Ectodermal cell (in vitro differentiated cells): ENCODE data around the gene PDE6B.
"Not testable (repeated sequence)": the region's sequence is repeated elsewhere in the genome, so short reads cannot be mapped to it uniquely, and the experiment has no call there.

ENCODE experiments used
- H3K27ac ChIP-seq: 2 replicates; pipeline ENCODE4 v1.7.0; 2013; ENCODE audit warnings: mild to moderate bottlenecking, low read depth, low read length; ENCODE audit not compliant: insufficient read depth, poor library complexity, severe bottlenecking
- H3K27me3 ChIP-seq: 2 replicates; pipeline ENCODE4 v1.7.0; 2013; ENCODE audit warnings: mild to moderate bottlenecking, low read length; ENCODE audit not compliant: insufficient read depth, control insufficient read depth, poor library complexity, severe bottlenecking
- H3K36me3 ChIP-seq: one replicate; pipeline ENCODE4 v1.7.0; 2013; ENCODE audit warnings: low read length; ENCODE audit not compliant: control insufficient read depth, insufficient read depth
- H3K4me1 ChIP-seq: one replicate; pipeline ENCODE4 v1.7.0; 2013; ENCODE audit warnings: low read length; ENCODE audit not compliant: control insufficient read depth, insufficient read depth
- H3K4me3 ChIP-seq: 2 replicates; pipeline ENCODE4 v1.7.0; 2013; ENCODE audit warnings: low read depth, low read length, control low read depth; ENCODE audit not compliant: insufficient read depth
- H3K9me3 ChIP-seq: 2 replicates; pipeline ENCODE4 v1.7.0; 2013; ENCODE audit warnings: mild to moderate bottlenecking, low read length, moderate library complexity; ENCODE audit not compliant: control insufficient read depth
- WGBS, 2 experiments: methylation state at CpG; one replicate each; pipeline ENCODE4 v1.1.7; 2013; ENCODE audit warnings: missing lambda C conversion rate in 2 of 2; 5-methylcytosine and 5-hydroxymethylcytosine counted together

Gene PDE6B

DNA sequence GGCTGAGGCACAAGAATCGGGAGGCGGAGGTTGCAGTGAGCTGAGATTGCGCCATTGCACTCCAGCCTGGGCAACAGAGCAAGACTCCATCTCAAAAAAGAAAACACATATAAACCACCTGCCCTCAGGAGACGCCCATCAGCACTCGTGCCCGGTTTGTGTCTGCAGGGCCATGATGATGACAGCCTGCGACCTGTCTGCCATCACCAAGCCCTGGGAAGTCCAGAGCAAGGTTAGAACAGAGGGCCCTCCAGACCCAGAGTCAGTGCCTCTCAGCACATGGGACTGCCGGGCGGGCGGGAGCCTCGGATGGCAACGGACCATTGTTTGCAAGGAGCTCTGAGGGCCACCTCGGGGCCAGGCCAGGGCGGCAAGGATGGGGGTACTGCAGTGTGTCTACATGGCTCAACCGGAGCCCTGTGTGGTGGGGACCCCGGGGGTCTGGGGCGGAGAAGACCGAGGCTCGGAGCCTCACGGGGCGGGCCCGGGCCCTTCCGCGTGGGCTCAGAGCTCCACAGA lies 39.4 kb downstream of the PDE6B start:
- WGBS, 2 experiments = 96 to 97% methylated on average over 24 of the region's 24 CpGs
- no peaks in the 10 kb centered on the region for H3K27me3 ChIP-seq

DNA sequence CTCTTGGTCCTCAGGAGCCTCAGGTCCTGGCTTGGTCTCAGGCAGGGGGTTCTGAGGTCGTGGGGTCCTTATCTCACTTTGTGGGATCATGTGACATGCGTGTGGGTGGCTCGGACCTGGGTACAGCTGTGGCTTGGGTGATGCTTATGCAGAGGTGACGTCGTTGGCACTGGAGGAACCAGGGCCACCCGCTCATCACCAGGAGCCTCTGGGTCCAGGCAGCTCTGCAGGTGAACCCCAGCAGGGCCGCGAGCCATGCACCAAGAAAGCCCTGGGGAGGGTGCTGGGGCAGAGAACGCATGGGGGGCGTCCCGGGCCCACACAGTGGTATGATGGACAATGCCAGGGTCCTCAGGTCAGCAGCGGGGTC lies 40.0 kb downstream of the PDE6B start:
- Histone ChIP-seq H3K4me1 (no peaks in the 10 kb centered on the region), H3K4me3 (no peak overlapping the region), H3K27ac (no peak overlapping the region), H3K27me3 (no peaks in the 10 kb centered on the region), H3K36me3 (no peaks in the 10 kb centered on the region), H3K9me3 (no peaks in the 10 kb centered on the region)
- 93 to 95% methylated on average over 12 of the region's 12 CpGs for WGBS, 2 experiments

More for the DNA sequence above, 39.4 kb downstream of the PDE6B start:
- Histone ChIP-seq H3K4me3 (no peak overlapping the region), H3K4me1 (no peaks in the 10 kb centered on the region), H3K27ac (no peak overlapping the region), H3K36me3 (no peaks in the 10 kb centered on the region), H3K9me3 (no peaks in the 10 kb centered on the region)

DNA sequence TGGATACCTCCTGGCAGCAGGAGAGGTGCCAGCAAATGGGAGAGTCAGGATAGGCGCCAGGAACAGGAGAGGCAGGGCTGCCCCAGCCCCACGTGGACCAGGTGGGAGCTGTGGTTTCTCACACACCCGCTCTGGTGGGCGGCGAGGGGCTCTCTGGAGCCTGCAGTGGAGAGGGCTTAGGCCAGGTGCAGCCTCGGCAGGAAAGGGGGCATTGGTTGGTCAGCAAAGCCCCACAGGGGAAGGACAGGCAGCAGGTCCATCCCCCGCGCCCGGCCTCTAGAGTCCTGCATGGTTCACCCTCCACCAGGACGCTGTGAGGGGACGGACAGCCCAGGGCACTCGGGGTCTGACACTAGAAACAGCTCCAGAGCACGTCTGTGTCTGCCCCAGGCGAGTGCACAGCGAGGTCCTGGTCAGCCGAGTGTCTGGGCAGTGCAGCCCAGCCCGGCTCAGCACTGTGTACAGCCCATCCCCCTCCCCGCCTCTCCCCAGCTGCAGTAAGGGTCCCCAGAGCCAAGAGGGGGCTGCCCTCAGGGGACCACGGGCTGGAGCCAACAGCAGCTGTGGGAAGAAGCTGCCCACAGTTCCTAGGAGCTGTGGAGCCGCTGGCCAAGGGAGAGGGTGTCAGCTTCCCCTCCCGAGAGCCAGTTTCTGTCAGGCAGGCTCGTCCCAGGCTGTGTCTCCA lies 40.5 kb downstream of the PDE6B start:
- no peak overlapping the region for H3K27ac ChIP-seq
- H3K4me3 ChIP-seq = no peak overlapping the region
- no peaks in the 10 kb centered on the region for H3K36me3 ChIP-seq
- H3K9me3 ChIP-seq = no peaks in the 10 kb centered on the region
- H3K27me3 ChIP-seq = no peaks in the 10 kb centered on the region
- no peaks in the 10 kb centered on the region for H3K4me1 ChIP-seq
- 80 to 81% methylated on average over 22 of the region's 22 CpGs for WGBS, 2 experiments

DNA sequence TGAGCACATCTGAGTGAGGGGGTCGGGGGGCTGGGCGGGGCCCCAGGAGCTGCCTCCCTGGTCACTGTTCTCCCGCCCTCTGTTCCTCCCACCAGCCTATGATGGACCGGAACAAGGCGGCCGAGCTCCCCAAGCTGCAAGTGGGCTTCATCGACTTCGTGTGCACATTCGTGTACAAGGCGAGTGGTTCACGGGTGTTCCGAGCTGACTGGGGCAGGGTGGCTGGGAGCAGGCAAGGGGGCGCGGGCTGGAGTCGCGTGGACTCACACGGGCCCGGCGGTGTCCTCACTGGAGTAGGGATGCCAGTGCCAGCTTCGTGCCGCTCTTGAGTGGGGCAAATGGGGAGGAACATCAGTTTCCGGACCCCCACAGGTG lies 41.0 kb downstream of the PDE6B start:
- WGBS, 2 experiments = 87 to 88% methylated on average over 22 of the region's 22 CpGs
- H3K4me1 ChIP-seq = no peaks in the 10 kb centered on the region
- no peaks in the 10 kb centered on the region for H3K9me3 ChIP-seq
- no peak overlapping the region for H3K27ac ChIP-seq
- no peak overlapping the region for H3K4me3 ChIP-seq
- H3K27me3 ChIP-seq = no peaks in the 10 kb centered on the region
- H3K36me3 ChIP-seq = no peaks in the 10 kb centered on the region

DNA sequence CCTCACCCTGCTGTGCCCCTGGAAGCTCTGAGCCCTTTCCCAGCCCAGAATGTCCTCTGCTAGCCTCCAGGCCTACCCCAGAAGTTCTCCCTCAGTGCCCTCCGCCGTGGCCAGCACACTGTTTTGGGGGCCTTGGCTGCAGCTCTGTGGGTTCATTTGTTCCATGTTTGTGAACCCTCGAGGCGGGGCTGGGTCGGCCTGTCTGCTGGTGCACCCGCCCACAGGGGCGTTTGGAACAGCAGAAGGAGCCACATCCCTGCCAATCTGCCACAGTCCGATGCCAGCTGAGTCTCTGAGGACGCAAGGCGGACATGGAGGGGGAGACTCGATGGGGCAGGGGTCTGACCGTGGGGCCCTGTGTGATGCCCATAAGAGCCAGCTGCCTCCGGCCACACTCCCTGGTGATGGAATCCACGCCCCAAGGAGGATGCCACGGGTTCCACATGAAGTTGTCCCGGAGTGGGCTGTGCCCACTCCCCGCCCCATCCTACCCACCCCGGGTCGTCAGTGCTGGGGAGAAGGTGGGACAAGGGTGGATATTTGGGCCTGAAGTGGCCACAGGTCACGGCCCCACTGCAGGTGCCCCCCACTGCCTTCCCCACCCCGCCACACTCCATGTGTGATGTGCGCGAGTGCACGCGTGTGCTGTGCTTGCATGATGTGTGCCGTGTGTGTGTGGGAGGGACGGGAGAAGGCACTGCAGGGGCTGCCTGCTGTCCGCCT lies 41.6 kb downstream of the PDE6B start:
- Histone ChIP-seq H3K27me3 (no peaks in the 10 kb centered on the region), H3K36me3 (peaks cover 1% of the 10 kb centered on the region), H3K27ac (no peak overlapping the region), H3K9me3 (no peaks in the 10 kb centered on the region), H3K4me1 (no peaks in the 10 kb centered on the region), H3K4me3 (no peak overlapping the region)
- WGBS, 2 experiments = 94% methylated on average over 28 of the region's 28 CpGs

DNA sequence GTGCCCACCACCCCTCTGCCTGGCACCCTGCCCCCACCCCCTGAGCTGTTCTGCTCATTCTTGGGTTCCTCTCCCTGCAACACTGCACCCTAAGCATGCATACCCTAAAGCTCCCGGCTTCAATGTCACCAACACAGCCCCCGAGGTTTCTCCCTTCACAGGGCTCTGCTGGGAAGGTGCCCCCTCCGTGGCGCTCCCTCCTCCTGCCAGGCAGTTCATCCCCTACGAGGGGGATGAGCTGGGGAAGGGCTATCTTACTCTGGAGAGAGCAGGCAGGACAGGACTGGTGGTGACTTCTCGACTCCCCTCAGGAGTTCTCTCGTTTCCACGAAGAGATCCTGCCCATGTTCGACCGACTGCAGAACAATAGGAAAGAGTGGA lies 42.2 kb downstream of the PDE6B start:
- H3K27ac ChIP-seq = no peak overlapping the region
- no peaks in the 10 kb centered on the region for H3K9me3 ChIP-seq
- no peaks in the 10 kb centered on the region for H3K4me1 ChIP-seq
- no peak overlapping the region for H3K4me3 ChIP-seq
- 68 to 71% methylated on average over 10 of the region's 10 CpGs for WGBS, 2 experiments
- H3K27me3 ChIP-seq = no peaks in the 10 kb centered on the region
- peaks cover 7% of the 10 kb centered on the region for H3K36me3 ChIP-seq

DNA sequence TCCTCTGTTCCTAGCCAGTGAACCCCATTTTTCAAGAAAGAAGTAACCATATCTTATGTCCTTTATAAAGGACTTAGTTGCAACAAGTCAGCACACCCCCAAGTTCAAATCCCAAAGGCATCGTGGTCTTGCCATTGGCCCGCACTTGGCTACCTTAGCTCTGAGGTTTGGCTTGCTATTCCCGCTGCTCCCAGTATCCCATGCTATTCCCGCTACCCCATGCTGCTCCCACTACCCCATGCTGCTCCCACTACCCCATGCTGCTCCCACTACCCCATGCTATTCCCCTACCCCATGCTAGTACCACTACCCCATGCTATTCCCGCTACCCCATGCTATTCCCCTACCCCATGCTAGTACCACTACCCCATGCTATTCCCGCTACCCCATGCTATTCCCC lies 42.8 kb downstream of the PDE6B start:
- peaks cover 13% of the 10 kb centered on the region for H3K36me3 ChIP-seq
- not testable (repeated sequence) for H3K27me3 ChIP-seq, H3K9me3 ChIP-seq, H3K27ac ChIP-seq, H3K4me1 ChIP-seq, H3K4me3 ChIP-seq
- 91% methylated on average over 6 of the region's 6 CpGs for WGBS, 2 experiments

DNA sequence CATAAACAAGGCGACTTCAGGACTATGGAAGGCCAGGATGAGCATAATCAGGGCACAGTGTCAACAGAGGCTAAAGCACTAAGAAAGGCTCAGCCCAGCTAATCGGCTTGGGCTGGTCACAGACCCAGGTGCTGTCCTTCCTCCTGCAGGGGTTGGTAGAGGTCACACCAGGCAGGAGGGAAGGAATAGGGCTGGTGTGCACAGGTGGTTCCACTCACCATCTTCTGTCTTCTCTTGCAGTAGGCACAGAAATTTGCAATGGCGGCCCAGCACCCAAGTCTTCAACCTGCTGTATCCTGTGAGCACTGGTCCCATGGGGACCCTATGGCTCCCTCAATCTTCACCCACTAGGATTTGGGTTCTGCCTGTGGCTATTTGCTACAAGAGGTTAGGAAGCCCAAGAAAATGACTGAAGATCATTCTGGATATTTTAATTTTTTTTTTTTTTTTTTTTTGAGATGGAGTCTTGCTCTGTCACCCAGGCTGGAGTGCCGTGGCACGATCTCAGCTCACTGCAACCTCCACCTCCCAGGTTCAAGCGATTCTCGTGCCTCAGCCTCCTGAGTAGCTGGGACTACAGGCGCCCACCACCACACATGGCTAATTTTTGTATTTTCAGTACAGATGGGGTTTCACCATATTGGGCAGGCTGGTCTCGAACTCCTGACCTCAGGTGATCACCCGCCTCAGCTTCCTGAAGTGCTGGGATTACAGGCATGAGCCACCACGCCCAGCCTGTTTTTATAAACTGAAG lies 44.6 kb downstream of the PDE6B start:
- peaks cover 13% of the 10 kb centered on the region for H3K36me3 ChIP-seq
- H3K9me3 ChIP-seq, H3K4me1 ChIP-seq, H3K27me3 ChIP-seq, H3K4me3 ChIP-seq, H3K27ac ChIP-seq: not testable (repeated sequence)
- 92 to 93% methylated on average over 11 of the region's 11 CpGs for WGBS, 2 experiments

DNA sequence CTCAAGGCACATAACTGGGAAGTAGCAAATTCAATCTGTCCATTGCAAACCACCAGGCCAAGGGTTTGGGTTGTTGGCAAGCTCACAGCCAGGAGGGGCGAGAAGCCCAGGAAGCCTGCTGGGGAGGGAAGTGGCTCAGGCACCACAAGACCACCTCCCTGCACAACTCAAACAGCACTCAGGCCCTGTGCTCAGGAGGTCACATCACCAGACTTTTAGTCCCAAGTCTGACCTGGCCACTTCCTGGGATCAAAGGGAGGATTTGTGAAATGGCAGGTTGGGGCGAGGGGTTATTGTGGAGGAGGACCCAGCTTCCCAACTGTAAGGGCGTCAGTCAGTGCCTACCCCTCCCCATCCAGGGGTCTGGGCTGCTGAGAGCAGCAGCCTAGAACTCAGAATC lies 46.4 kb downstream of the PDE6B start:
- WGBS, 2 experiments = 96% methylated on average over 3 of the region's 3 CpGs
- H3K9me3 ChIP-seq = no peaks in the 10 kb centered on the region
- no peak overlapping the region for H3K4me3 ChIP-seq
- peaks cover 13% of the 10 kb centered on the region for H3K36me3 ChIP-seq
- peaks cover 10% of the 10 kb centered on the region for H3K4me1 ChIP-seq
- no peaks in the 10 kb centered on the region for H3K27me3 ChIP-seq
- H3K27ac ChIP-seq = no peak overlapping the region
